Measurements from ENCODE around the gene KIF21B.
"Not testable (repeated sequence)": the region's sequence is repeated elsewhere in the genome, so short reads cannot be mapped to it uniquely, and the experiment has no call there.

Gene KIF21B

DNA sequence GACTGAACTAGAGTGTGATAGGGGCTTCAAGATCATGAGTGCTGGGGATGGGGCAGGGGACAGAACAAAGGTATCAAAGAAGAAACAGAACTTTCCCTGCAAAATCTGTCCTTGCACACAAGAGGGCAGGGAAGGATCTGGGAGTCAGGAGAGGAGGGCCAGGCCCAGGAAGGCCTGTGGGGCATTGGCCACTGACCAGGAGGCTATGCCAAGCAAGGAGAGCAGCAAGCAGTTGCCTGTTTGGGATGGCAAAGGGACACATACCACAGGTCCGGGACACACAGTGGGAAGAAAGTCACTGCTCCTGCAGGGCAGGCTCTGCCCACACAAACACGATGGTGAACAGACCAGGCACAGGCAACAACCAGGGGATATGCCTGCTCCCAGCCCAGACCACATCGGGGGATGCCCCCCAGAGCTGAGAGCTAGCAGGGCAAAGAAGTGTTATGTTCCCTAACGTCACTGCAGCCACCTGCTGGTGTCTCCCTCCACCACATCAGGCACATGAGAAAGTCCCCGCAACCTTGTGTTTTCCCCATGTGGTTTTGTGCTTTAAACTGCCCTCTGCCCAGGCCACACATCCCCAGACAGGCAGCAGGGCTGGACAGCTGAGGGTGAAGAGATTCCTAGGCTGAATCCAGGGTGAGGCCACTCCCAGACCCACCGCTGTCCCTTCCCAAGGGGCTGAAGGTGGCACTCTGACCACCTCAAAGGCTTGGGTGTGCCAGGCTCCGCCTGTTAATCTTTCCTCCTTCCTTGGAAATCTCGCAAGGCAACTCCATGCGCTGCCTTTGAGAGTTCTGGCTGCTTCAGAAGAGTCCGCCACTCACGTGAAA is 53.6 kb downstream of the KIF21B start:
- no peak for DNase-seq

DNA sequence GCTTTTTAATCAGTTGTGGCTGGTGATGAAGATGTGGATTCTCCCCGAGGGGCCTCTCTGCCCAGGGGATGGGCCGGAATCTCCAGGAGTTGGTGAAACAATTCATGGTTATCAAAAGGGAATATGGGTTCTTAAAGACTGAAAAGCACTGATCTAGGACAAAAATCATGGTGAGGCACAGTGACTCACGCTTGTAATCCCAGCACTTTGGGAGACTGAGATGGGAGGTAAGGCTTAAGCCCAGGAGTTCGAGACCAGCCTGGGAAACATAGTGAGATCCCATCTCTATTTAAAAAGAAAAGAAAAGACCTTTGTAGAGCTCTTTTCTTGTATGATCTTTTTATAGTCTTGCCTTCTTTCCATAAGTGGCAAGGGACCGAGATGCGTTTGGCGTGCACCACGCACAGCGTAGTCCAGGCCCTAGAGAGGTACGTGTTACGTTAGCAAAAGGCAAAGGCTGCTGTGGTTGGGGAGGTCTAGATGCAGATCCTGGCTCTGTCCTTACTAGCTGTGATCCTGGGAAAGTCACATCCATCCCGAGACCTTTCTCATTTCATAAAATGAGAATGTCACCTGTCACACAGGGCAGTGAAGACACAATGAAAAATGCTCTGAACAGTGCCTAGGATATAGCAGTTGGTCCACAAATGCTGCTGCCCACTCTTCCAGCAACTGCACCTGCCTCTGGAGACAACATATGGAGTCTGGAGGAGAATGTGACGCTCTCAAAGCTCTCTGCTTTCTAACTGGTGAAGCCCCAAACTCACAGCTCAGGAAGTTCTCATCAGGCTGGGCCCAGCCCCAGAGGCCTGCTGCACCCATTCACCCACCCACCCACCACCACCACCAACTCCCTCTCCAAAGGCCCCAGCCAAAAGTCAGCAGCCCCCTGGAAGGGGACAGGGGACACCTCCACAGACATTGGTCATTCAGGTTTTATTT is 54.8 kb downstream of the KIF21B start:
- no peak for DNase-seq

DNA sequence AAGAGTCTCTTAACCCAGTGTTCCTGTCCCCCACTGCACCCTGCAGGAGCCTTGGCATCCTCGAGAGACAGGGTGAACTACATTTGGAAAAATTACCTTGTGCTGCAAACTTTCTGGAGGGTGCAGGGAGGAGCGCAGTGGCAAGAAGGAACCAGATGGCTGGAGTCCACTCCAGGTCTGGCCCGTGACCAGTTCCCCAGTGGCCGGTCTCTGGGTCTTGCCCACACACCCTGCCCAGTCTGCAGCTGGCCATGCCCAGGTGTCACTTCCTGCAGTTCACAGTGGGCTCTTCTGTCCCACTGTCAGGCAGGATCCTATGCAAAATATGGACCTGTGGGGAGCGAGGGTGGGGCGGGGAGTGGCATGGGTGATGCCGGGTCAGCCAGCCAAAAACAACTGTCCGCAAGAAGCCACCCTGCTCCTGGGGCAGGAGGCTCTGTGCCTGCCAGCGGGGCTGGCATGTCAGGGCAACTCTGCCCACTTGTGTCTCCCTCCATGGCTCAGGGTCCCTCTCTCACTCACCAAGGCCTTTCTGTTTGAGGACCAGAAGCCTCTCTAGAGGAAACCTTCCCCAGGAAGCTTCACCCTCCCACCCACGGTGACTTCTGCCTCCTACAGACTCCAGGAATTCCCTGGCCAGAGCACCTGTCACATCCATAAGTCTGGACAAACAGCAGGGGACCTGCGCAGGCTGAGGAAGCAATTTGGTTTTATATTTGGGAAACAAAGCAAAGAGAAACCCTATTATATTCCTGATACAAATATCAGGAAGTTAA is 55.6 kb downstream of the KIF21B start:
- DNase-seq = no peak

DNA sequence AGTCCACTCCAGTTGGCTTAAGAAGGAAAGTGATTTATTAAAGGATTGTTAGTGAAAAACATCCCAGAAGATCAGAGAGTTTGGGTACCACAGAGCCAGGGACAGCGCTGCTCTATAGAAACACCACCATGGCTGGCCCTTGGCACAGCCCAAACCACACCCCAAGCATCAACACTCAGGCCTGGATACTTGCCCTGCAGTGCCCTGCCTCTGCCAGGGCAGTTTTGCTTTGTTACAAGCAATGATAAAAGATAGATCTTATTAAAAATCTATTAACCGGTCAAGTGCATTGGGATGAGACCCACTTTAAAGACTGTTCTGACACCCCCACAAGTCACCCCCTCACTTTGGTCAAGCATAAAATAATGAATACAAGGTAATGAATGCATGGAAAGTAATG is 56.6 kb downstream of the KIF21B start:
- DNase-seq = no peak

DNA sequence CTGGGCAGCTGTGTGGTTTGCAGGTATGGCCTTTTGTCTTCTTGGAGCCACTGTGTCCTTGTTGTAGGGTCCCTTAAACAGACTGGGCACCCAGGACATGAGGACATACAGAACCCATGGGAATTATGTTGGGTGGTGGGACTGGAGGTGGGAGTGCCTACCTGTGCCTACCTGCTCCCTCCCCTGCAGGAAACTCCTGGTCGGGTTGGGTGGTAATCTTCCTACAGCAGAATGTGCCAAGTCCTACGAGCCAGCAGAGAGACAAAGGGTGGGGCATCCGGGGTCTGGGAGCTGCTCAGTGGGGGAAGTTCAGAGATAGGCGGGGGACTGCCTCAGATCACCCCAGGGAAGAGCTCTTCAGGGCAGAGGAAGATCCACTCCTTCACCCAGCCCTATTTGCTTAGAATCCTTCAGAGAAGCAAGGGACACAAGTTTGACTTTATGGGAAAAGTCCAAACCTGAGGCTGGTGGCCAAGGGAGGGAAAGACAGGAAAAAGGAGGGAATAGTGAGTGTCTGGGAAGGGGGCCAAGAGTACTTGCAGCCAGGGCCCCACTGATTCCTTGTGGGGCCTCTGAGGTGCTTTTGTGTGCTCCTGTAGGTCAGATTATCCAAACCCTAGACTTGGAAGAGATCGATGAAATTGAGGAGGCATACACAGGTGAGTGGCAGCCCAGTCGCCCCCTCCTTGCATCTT is 58.3 kb downstream of the KIF21B start:
- no peak for DNase-seq

DNA sequence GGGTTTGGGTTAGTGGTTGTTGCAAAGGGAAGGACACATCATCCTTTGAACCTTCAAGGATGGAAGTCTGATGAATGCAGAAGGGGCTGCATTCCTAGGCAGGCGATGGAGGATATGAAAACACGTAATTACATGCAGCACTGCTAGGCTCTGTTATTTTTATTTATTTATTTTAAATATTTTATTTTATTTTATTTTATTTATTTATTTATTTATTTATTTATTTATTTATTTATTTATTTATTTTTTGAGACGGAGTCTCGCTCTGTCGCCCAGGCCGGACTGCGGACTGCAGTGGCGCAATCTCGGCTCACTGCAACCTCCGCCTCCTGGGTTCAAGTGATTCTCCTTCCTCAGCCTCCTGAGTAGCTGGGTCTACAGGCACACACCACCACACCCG is 59.6 kb downstream of the KIF21B start:
- not testable (repeated sequence) for DNase-seq

DNA sequence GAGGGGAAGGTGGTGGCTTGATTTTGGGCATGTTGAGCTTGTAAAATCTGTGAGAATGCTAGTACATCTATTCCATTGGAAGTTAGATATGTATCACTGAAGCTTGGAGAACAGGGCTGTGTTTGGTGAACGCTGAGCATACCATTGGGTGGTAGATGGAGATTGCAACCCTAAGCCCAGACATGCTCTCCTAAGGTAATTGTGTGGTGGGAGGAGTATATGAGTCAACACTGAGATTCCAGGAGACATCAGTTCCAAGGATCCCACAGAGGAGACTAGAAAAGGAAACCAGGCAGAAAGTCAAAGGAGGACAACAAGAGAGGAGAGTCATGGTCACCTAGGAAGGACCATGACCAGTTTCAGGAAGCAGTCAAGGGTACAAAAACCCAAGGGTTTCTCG is 60.4 kb downstream of the KIF21B start:
- DNase-seq = no peak

DNA sequence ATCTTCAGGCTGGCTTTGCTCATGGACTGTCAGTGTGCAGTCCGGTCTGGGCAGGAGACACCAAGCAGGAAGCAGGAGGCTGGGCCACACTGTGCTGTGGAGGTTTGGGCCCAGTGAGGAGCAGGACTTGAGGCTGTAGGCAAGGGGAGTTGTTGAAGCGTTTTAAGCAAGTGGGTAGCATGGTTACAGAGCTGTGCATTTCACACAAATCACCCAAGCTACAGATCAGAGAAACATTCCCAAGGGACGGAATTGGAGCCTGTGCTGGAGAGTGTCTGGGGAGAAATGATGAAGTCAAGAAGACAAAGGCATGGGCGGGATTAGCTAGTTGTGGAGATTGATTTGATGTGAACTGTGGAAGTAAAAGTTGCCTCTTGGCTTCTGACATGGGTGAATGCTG is 60.9 kb downstream of the KIF21B start:
- DNase-seq = no peak

DNA sequence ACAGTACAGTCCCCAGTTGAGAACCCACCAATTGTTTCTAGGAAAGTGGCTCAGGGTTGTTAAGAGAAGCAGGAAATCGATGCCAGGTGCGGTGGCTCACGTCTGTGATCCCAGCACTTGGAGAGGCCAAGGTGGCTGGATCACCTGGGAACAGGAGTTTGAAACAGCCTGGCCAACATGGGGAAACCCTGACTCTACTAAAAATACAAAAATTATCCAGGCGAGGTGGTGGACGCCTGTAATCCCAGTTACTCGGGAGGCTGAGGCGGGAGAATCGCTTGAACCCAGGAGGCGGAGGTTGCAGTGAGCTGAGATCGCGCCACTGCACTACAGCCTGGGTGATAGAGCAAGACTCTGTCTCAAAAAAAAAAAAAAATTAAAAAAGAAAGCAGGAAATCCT is 61.4 kb downstream of the KIF21B start:
- not testable (repeated sequence) for DNase-seq

DNA sequence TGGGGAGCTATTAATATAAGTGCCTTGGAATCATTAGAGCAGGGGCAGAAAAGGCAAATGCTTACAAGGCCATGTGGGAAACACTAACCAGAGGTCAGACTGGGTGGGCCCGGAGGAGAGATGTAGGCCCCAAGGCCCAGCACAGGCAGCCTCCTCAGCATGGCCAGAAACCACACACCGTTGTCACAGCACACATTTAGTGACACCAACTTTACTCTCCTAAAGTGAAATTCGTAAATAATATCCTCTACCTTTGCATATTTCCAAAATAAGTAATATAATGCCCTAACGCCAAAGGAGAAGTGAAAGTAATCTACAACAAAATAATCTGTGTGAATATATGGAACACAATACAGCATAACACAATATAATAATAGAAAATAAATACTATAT is 62.6 kb downstream of the KIF21B start:
- DNase-seq = no peak

DNA sequence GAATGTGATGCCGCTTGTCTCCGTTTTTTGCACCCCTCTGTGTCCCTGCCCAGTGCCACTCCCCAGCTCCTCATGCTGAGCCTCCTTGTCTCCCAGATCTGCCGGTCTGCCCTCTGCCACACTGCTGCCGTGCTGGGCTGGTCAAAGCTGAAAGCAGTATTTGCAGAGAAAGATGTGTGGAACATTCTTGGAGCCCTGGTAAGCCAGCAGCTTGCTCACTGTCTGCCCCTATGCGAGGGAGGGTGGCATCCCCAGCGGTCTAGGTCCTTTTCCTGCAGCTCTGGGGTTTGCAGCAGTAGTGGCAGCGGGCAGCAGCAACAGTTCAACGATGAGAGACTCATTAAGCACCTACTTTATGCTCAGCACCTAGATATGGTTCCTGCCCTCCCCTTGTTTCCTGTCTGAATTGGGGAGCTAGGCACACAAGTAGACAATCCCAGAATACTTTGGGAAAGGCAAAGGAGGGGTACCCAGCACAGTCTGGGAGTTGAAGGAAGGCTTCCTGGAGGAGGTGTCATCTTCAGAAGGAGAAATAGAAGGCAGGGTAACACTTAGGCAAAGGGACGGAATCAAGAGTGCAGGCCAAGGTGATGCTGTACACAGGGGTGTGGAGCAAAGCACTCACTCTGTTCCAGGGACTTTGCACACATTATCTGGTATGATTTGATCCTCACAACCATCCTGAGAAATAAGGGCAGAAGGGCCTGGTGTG is 63.1 kb downstream of the KIF21B start:
- DNase-seq = no peak

DNA sequence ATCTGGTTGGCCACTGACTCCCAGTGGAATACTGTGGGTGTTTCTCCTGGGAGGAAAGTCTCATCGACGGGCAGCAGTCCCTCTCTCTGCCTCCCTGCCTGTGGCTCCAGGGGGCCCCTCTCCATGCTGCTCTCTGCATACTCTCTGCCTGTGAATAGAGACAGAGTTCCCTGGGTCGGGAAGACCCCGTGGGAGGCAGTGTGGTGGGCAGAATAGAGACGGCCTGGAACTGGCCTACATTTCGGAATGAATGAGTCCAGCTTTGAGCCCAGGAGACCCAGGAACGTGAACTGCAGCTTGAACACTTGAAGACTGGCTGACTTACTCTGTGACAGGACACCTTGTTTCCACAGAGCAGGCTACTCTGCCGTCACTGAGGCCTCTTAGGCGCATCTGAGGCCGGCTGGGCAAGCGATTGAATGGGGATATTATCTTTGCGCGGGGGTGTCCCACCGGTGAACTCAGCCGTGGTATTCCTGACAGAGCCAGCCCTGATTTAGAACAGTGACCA is 64.0 kb downstream of the KIF21B start:
- no peak for DNase-seq

DNA sequence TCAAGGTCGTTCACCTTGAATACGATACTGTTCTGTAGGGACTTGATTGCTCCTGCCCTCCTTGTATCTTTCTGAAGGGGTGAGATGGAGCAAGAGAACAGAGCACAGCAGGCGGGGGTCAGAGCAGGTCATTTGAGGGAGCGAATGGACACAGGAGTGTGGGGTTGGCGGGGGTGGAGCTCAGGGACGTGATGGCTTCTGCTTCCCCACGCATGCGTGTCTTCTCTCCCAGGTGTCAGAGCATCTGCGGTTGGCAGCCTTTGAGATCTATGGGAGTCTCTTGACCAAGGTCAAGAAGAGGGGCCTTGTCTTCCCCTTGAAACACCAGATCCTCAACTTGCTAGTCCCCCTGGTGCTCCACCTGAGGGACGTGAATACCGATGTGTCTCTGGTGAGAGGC is 64.9 kb downstream of the KIF21B start:
- DNase-seq = no peak

DNA sequence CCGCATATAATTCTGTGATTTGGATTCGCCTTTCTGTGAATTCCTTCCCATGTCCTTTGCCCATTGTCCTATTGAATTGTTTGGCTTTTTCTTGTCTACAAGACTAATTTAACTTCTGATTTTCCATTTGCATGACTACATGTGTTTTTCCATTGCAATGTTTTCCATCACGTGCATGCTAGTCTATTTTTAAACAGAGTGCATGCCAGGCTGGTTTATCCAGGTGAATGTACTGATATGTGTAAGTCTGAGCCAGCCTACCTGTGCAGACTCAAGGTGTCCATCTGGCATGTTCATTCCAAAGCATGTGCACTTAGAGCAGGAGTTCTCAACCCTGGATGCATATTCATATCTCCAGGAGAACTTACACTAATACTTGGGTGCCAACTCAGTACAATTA is 69.1 kb downstream of the KIF21B start:
- no peak for DNase-seq

DNA sequence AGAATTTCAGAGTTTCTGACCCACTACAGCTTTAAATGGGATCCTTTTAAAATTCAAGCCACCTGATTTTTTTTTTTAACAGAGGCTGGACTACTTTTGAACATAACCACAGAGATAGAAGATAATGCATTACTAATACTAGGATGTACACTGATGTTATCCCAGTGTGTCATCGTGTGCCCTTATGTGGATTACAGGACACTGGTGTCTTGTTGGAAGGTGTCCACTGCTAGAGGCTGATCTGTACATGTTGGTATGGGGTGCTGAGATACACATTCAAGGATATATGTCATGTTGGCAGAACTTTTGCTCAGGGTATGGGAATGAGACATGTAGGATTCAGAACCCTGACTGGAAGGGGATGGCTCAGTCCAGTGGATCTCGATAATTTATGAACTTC is 72.5 kb downstream of the KIF21B start:
- DNase-seq = no peak

DNA sequence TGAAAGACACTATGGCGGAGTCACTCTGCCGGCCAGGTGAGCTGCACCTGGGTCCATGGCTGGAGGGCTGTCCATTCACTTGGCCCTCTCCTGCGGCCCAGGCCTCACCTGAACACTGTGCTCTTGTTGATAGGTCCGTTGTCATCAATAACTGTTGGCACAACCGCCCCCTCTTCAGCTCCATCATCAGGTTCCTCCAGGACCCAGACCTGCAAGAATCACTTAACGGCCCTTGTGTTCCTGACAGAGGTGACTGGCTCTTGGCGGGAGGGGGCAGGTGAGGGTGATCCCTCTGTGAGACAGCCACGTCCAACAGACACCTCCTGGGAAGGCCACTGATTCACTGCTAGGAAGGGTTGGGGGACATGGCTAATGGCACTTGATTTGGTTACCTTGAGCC is 73.9 kb downstream of the KIF21B start:
- no peak for DNase-seq

DNA sequence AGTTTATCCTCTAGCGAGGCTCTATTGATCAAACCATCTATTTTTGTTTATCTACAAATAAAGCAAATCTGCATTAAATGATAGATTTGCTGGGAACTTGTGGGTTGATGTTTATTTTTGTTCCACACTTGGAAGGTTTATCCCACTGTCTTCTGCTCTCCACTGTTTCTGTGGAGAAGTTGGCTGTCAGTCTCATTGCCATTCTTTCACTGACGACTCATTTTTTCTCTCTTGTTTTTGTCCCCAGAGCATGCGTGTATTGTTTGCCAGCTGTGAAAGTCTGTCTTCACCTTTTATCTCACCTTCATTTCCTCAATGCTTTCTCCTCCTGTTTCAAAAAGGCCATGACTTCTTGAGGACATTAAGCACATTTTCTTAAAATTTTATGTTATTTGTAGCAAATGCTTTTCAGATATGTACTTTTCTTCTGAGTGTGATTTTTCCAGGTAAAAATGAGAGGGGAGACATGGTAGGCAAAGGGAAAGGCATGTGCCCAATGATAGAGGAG is 76.4 kb downstream of the KIF21B start:
- no peak for DNase-seq

DNA sequence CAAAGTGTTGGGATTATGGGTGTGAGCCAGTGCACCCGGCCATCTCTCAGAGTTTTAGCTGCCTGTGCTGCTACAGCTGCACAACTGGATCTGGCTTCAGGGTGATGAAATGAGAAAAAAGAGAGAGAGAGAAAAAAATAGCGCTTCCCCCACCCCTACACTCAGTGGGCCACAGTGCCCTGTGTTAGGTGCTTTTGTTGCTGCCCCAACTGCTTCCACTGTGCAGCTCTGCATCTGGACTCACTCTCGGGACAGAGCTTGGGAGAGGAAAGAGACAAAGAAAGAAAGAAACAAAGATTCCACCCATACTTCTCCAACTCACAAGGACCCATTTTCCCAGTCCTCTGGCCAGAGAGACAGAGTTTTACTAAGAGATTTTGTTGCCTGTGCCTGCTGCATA is 78.4 kb downstream of the KIF21B start:
- no peak for DNase-seq

DNA sequence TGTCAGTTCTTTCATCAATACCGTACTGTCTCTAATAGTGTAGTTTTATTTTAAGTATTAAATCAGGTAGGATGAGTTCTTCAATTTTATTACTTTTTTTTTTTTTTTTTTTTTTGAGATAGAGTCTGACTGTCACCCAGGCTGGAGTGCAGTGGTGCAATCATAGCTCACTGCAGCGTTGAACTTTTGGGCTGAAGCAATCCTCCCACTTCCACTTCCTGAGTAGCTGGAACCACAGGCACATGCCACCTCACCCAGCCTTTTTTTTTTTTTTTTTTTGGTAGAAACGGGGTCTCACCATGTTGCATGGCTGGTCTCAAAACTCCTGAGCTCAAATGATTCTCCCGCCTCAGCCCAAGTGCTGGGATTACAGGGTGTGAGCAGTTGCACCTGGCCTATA is 84.6 kb downstream of the KIF21B start:
- no peak for DNase-seq

DNA sequence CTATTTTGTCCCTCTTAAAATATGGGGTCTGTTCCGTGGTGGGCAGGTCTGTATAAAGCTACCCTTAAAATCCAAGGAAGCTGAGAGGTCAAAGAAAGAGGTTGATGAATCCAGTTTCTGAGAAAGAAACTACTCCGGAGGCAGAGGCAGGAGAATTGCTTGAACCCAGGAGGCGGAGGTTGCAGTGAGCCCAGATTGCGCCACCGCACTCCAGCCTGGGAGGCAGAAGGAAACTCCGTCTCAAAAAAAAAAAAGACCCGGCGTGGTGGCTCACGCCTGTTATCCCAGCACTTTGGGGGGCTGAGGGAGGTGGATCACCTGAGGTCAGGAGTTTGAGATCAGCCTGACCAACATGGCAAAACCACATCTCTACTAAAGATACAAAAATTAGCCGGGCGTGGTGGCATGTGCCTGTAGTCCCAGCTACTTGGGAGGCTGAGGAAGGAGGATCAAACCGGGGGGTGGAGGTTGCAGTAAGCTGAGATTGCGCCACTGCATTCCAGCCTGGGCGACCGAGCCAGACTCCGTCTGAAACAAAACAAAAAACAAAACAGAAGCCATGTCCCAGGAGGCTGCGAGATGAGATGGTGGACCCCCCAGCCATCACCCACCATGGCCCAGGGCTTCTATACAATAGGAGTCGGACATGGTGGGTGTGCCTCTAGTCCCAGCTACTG is 88.1 kb downstream of the KIF21B start:
- not testable (repeated sequence) for DNase-seq

DNA sequence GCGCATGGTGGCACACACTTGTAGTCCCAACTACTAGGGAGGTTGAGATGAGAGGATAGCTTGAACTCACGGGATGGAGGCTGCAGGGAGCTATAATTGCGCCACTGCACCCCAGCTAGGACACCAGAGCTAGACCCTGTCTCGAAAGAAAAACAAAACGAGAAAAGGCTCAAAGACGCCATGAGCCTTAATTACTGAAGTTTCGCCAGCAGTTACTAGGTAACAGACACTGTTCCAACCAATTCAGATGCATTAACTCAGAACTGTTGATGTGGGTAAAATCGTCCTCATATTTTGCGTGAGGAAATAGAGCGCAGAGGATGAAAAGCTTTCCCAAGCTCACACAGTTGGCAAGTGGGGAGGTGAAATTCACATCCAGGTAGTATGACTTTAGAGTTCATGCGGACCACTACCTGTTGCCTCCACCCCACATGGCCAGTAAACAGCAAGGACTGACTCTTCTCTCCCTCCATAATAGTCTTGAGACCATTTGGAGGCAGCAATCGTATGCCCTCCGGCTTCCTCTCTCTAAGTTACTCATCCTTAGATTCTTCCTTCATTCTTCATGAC is 88.8 kb downstream of the KIF21B start:
- no peak for DNase-seq
